ENCODE results near the gene OMG. TPM values are rescaled to one million over a fixed set of nuclear protein-coding genes. Genes with fewer than 3 reads are reported as not detected.

The OMG gene
- total RNA-seq, 3 donors from 2014 or later (not counting 1 experiment from before 2014, with no cell fraction given): 0.96 to 2.8 (median 1.3) TPM

- Mint-ChIP-seq H3K27ac (peak overlapping the region; percentile 88 to 89), H3K36me3 (peaks cover 2% of the 10 kb centered on the region), H3K4me3 (peak overlapping the region; percentile 95), H3K4me1 (peaks cover 71 to 72% of the 10 kb centered on the region in 2 donors), H3K27me3 (ENCODE audit: low read depth in 2 of 2) (no peaks in the 10 kb centered on the region), H3K9me3 (no peaks in the 10 kb centered on the region)
- peak in 1 of 2 donors; percentile 91 for DNase-seq
- Histone ChIP-seq H3K4me3 (ENCODE audit: low read length) (peak overlapping the region; percentile 62), H3K9me3 (ENCODE audit: control insufficient read depth, insufficient read depth, low read length) (no peaks in the 10 kb centered on the region), H3K27ac (ENCODE audit: low read length) (peak overlapping the region; percentile 86), H3K36me3 (ENCODE audit: control insufficient read depth, insufficient read depth, low read length) (peaks cover 15% of the 10 kb centered on the region), H3K27me3 (ENCODE audit: control insufficient read depth, insufficient read depth, low read length) (no peaks in the 10 kb centered on the region), H3K4me1 (ENCODE audit: control insufficient read depth, insufficient read depth, low read length) (peaks cover 18% of the 10 kb centered on the region)
- WGBS (ENCODE audit: insufficient coverage): 0% methylated on average over 2 of the region's 2 CpGs
- ATAC-seq: peak; percentile 13 to 50 (median 44)
- intact Hi-C loops (cut with micrococcal nuclease): no loop called here
- no peak for TF ChIP-seq CTCF (IDR thresholded peaks at IDR 0.05)
Measured at GRCh38 chr17:31310260-31310659, 13.2 kb upstream of the OMG start.

GRCh38 chr17:31309556-31309955 is 12.5 kb upstream of the OMG start:
- H3K9me3 Mint-ChIP-seq: no peaks in the 10 kb centered on the region
- peak; percentile 28 to 66 (median 53) for ATAC-seq

GRCh38 chr17:31308372-31309334 is 11.6 kb upstream of the OMG start:
- peaks cover 71 to 76% of the 10 kb centered on the region in 2 donors for H3K4me1 Mint-ChIP-seq
- no peaks in the 10 kb centered on the region for H3K27me3 Mint-ChIP-seq (ENCODE audit: low read depth in 2 of 2)
- H3K4me3 Mint-ChIP-seq: peak overlapping the region; percentile 95
- H3K36me3 Mint-ChIP-seq: peaks cover 16% of the 10 kb centered on the region
- peak overlapping the region; percentile 62 for H3K4me3 ChIP-seq (ENCODE audit: low read length)
- H3K4me1 ChIP-seq (ENCODE audit: control insufficient read depth, insufficient read depth, low read length): peaks cover 18% of the 10 kb centered on the region
- peak; percentile 36 to 38 (median 38) for ATAC-seq
- no peaks in the 10 kb centered on the region for H3K27me3 ChIP-seq (ENCODE audit: control insufficient read depth, insufficient read depth, low read length)
- 38% methylated on average over 5 of the region's 5 CpGs for WGBS (ENCODE audit: insufficient coverage)
- H3K27ac ChIP-seq (ENCODE audit: low read length): peak overlapping the region; percentile 86
- intact Hi-C loops (cut with micrococcal nuclease): no loop called here
- peak overlapping the region; percentile 88 to 89 for H3K27ac Mint-ChIP-seq
- H3K9me3 ChIP-seq (ENCODE audit: control insufficient read depth, insufficient read depth, low read length): no peaks in the 10 kb centered on the region
- DNase-seq: peak in 1 of 2 donors; percentile 64
- peaks cover 31% of the 10 kb centered on the region for H3K36me3 ChIP-seq (ENCODE audit: control insufficient read depth, insufficient read depth, low read length)
- H3K9me3 Mint-ChIP-seq: no peaks in the 10 kb centered on the region
- no peak for TF ChIP-seq CTCF (IDR thresholded peaks at IDR 0.05)

More at GRCh38 chr17:31309556-31309955, 12.5 kb upstream of the OMG start:
- H3K4me3 ChIP-seq (ENCODE audit: low read length): peak overlapping the region; percentile 62
- peak in 1 of 2 donors; percentile 65 for DNase-seq
- peak overlapping the region; percentile 86 for H3K27ac ChIP-seq (ENCODE audit: low read length)
- H3K27me3 ChIP-seq (ENCODE audit: control insufficient read depth, insufficient read depth, low read length): no peaks in the 10 kb centered on the region
- no peaks in the 10 kb centered on the region for H3K27me3 Mint-ChIP-seq (ENCODE audit: low read depth in 2 of 2)
- H3K4me1 Mint-ChIP-seq: peaks cover 74 to 75% of the 10 kb centered on the region in 2 donors
- WGBS (ENCODE audit: insufficient coverage): 0% methylated on average over 1 of the region's 2 CpGs
- H3K36me3 Mint-ChIP-seq: peaks cover 9% of the 10 kb centered on the region
- peak overlapping the region; percentile 95 for H3K4me3 Mint-ChIP-seq
- H3K9me3 ChIP-seq (ENCODE audit: control insufficient read depth, insufficient read depth, low read length): no peaks in the 10 kb centered on the region
- no peak for TF ChIP-seq CTCF (IDR thresholded peaks at IDR 0.05)
- H3K27ac Mint-ChIP-seq: peak overlapping the region; percentile 88 to 89
- intact Hi-C loops (cut with micrococcal nuclease): no loop called here
- peaks cover 18% of the 10 kb centered on the region for H3K4me1 ChIP-seq (ENCODE audit: control insufficient read depth, insufficient read depth, low read length)
- H3K36me3 ChIP-seq (ENCODE audit: control insufficient read depth, insufficient read depth, low read length): peaks cover 22% of the 10 kb centered on the region
